Stimulated activated CD8-positive, alpha-beta memory T cell treated with anti-CD3 and anti-CD28 coated beads, Interleukin-4, amount 100 ng/mL, for 1 hour (primary cell): ENCODE results near the gene INPP5A.
"Not testable (repeated sequence)": the region's sequence is repeated elsewhere in the genome, so short reads cannot be mapped to it uniquely, and the experiment has no call there.

ENCODE experiments used
- DNase-seq, 2 donors: peaks; one replicate each; pipeline ENCODE4 v3.0.0-alpha.2; 2020; ENCODE audit warnings: low read depth in 2 of 2, low spot score in 1 of 2

INPP5A gene

DNA sequence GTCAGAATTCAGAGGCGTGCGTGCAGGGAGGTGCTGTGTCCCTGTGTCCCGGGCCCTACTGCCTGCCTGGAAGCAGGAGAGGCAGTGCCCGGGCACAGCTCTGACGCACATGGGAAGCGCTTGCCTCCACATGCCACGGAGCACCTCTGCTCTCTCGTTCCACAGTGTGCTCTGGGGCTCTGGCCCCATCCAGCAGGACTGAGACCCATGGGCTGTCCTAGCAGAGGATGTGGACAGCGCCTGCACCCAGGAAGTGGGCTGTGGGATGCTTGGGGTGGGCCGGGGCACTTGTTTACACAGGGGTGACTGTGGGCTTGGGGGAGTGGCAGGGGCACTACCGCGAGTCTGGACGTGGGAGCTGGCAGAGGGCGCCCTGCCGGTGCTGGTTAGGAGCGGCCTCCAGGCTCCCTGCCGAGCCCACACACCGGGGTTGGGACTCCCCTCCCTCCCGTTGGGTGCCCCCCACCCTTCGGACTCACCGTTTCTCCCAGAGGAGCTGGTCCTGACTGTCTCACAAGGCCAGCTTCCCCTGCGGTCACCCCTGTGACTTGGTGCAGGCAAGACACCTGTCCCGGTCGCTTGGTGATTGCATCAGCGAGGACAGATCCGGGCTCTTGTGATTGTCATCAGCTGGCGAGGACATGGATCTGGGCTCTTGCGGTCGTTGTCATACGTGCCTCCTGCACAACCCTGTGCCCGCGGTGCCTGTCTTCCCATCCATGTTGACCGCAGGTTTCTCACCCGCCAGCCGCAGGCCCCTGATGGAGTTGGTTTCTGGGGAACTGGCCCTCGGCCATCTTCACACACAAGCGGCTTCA is 165.2 kb downstream of the INPP5A start:
- no peak for DNase-seq

- no peak for DNase-seq
Observed at GRCh38 chr10:132703419-132704007, 165.9 kb downstream of the INPP5A start.

DNA sequence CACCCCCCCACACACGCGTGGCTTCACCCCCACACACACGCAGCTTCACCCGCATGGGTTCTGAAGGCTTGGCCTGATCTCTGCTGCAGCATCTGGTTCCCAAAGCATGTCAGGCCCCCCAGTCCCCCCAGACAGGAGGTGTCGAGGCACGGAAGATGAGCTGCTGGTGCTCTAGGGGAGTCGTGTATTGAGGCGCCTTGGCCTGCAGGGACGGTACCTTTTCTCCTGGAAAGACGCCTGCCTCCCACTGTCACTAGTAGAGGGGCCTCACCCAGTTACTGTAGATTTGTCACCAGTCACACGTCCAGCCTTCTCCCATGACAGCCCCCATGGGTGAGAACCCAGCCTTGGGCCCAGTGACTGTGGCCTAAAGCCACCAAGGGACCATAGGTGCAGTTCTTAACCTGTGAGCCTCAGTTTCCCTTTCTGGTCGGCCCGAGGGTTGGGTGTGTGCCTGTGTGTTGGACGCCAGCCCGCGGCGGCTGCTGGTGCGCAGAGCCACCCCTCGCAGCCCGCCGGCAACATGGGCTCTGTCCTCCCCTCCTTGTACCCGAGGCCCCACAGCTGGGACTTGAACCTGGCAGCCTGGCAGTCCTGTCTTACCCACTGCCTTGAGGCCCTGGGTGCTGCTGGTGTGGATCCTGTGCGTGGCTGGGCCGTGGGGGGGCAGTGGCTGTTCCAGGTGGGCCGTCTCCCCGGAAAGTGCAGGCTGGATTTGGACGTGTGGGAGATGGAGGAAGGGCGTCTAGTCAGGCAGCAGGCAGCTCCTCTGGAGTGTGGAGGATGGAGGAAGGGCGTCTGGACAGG is 166.6 kb downstream of the INPP5A start:
- no peak for DNase-seq

DNA sequence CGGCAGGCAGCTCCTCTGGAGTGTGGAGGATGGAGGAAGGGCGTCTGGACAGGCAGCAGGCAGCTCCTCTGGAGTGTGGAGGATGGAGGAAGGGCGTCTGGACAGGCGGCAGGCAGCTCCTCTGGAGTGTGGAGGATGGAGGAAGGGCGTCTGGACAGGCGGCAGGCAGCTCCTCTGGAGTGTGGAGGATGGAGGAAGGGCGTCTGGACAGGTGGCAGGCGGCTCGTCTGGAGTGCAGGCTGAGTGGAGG is 167.2 kb downstream of the INPP5A start:
- not testable (repeated sequence) for DNase-seq

GRCh38 chr10:132705173-132705572 is 167.6 kb downstream of the INPP5A start:
- DNase-seq, result no peak

DNA sequence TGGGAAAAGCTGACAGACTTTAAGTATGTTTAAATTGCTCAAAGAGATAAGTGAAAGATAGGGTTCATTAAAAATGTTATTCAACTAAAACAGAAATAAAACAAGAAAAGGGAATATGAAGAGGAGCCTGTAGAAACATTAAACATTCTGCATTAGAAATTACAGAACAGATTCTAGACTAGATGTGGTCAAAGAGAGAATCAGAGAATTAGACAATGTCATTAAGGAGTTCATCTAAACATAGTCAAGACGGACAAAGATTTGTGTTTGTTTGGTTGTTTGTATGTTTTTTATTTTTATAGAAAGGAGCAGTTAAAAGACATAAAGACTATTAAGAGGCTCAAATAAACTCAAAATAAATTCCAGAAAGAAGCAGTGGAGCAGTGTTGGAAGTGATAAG is 168.4 kb downstream of the INPP5A start:
- DNase-seq, result no peak

GRCh38 chr10:132706701-132707100 is 169.1 kb downstream of the INPP5A start:
- no peak for DNase-seq

GRCh38 chr10:132707121-132707775 is 169.7 kb downstream of the INPP5A start:
- no peak for DNase-seq

DNA sequence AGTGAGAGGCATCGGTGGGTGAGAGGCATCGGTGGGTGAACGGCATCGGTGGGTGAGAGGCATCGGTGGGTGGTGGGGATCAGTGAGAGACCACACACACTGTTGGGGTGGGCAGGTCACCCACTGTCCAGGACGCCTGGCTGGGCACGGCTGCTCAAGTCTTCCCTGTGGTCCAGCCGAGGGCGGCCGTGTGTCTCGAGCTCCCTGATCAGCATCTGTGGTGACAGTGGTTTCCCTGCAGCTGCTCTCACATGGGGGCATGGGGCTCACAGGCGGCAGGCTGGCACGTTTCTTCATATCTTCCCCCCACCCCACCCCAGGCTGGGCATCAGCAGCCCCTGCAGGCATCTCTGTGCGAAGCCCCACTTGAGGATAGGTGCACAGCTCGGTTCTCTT is 170.2 kb downstream of the INPP5A start:
- no peak for DNase-seq

GRCh38 chr10:132708441-132708840 is 170.9 kb downstream of the INPP5A start:
- DNase-seq, result no peak

GRCh38 chr10:132708936-132709335 is 171.3 kb downstream of the INPP5A start:
- no peak for DNase-seq

DNA sequence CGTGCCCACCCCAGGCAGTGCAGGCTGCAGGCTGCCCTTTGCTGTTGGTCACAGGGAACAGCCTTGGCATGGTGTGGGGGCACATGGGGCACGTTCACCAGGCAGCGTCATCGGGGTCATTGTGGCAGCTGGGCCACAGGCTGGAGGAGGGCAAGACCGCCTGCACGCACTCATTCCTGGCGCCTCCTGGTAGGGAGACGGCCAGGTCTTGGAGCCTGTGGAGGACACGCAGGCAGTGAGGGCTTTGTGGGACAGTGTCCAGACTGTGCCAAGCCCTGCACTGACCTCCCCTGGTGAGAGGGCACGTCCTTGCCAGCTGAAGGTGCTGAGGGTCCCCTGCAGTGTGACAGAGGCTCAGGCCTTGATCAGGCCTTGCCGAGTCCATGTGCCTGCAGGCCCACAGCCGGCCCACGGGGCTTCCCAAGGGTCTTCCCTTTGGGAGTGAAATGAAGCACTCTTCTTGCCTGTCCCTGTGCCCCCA is 171.9 kb downstream of the INPP5A start:
- no peak for DNase-seq

DNA sequence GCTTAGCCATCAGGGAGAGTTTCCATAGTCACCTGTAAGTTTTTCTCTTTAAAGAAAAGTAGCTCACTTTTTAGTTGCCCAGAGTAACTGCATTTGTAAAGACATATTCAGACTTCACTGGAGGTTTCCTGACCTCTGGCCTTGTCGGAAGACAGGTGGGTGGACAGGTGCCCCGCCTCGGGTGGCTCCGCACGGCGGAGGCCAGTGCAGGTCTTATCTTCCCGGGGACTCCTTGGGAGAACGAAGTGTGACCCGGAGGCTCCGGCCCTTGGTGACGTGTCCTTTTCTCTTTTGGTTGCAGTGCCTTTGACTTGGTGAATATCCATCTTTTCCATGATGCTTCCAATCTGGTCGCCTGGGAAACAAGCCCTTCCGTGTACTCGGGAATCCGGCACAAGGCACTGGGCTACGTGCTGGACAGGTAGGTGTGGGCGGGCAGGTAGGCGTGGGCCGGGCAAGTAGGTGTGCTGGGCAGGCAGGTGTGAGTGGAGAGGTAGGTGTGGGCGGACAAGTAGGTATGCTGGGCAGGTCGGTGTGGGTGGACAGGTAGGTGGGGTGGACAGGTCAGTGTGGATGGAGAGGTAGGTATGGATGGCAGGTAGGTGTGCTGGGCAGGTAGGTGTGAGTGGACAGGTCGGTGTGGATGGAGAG is 172.6 kb downstream of the INPP5A start:
- DNase-seq, result no peak

GRCh38 chr10:132710746-132711612 is 173.4 kb downstream of the INPP5A start:
- no peak for DNase-seq

GRCh38 chr10:132711613-132712121 is 174.1 kb downstream of the INPP5A start:
- no peak for DNase-seq

GRCh38 chr10:132712291-132712690 is 174.7 kb downstream of the INPP5A start:
- no peak for DNase-seq

GRCh38 chr10:132712743-132713142 is 175.2 kb downstream of the INPP5A start:
- DNase-seq, result no peak

- no peak for DNase-seq
Observed at GRCh38 chr10:132713421-132714095, 176.0 kb downstream of the INPP5A start.
